PFSK-1 (cell line): ENCODE data around the gene INKA2.

Source experiments
- FOXP2 ChIP-seq: optimal IDR thresholded peaks from 2 replicates; pipeline ENCODE3; 2011; ENCODE audit warnings: borderline replicate concordance, control low read depth, inconsistent platforms; ENCODE audit not compliant: insufficient read depth; ENCODE audit errors: extremely low read length, extremely low read depth
- POLR2AphosphoS5 ChIP-seq: IDR thresholded peaks from 2 replicates; pipeline ENCODE4 v1.6.1; 2012; ENCODE audit warnings: low read depth, mild to moderate bottlenecking, control low read depth, low read length, moderate library complexity
- SIN3A ChIP-seq: IDR thresholded peaks from 2 replicates; pipeline ENCODE4 v1.6.1; 2012; ENCODE audit warnings: mild to moderate bottlenecking, low read length, moderate library complexity, borderline replicate concordance; ENCODE audit not compliant: insufficient read depth
- TAF1 ChIP-seq: IDR thresholded peaks from 2 replicates; pipeline ENCODE4 v1.6.1; 2012; ENCODE audit warnings: low read length, control low read depth, borderline replicate concordance; ENCODE audit not compliant: insufficient read depth
- TF ChIP-seq, protein P1 (sequence below), 2 experiments: IDR thresholded peaks; 2 replicates each; pipeline versions ENCODE4 v1.6.1 to v1.8.0; 2011 to 2012; ENCODE audit warnings: low read depth in 2 of 2, low read length in 2 of 2, control low read depth in 1 of 2, inconsistent platforms in 1 of 2, mild to moderate bottlenecking in 1 of 2, moderate library complexity in 1 of 2; ENCODE audit not compliant: insufficient read depth in 1 of 2

INKA2 gene

DNA sequence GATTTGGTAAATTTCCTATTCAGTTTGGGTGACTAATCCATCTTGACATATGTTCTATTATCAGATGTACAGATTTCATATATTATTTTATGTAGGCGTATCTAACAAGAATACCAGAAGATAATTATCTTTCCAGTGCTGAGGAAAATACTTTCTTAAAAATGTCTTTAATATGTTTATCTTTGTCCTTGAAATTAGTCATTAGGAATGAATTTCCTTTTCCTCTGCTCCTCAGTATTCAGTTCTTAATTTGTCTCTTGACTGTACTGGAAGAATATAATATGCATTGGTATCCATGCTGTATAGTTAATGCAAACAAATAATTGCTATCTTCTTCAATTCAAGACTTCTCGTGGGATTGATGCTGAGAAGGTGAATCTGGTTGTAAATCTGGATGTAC is 23.1 kb upstream of the INKA2 start:
- no peak for TF ChIP-seq POLR2AphosphoS5
- no peak for TF ChIP-seq SIN3A
- TF ChIP-seq, protein P1, sequence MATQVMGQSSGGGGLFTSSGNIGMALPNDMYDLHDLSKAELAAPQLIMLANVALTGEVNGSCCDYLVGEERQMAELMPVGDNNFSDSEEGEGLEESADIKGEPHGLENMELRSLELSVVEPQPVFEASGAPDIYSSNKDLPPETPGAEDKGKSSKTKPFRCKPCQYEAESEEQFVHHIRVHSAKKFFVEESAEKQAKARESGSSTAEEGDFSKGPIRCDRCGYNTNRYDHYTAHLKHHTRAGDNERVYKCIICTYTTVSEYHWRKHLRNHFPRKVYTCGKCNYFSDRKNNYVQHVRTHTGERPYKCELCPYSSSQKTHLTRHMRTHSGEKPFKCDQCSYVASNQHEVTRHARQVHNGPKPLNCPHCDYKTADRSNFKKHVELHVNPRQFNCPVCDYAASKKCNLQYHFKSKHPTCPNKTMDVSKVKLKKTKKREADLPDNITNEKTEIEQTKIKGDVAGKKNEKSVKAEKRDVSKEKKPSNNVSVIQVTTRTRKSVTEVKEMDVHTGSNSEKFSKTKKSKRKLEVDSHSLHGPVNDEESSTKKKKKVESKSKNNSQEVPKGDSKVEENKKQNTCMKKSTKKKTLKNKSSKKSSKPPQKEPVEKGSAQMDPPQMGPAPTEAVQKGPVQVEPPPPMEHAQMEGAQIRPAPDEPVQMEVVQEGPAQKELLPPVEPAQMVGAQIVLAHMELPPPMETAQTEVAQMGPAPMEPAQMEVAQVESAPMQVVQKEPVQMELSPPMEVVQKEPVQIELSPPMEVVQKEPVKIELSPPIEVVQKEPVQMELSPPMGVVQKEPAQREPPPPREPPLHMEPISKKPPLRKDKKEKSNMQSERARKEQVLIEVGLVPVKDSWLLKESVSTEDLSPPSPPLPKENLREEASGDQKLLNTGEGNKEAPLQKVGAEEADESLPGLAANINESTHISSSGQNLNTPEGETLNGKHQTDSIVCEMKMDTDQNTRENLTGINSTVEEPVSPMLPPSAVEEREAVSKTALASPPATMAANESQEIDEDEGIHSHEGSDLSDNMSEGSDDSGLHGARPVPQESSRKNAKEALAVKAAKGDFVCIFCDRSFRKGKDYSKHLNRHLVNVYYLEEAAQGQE (IDR thresholded peaks at IDR 0.05; ENCODE audit: insufficient read depth in 1 of 2, low read depth in 2 of 2, low read length in 2 of 2) = no peak
- TF ChIP-seq TAF1 = no peak
- TF ChIP-seq FOXP2 = no peak

DNA sequence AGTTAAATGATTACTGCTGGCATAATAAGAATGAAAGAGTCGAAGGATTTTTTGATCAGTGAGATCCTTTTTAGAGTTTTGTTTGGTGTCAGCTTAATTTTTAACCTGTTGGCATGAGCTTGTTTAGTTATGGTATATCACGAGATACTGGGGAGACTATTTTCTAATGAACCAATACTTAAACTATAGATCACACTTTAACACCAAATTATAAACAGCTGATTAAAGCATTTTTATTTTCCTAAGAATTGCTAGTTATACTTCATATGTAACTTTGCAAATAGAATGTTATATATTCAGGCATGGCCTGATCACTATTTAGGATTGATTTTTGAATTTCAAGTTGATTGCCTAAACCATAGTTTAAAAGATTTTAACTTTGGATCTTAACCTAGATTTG is 22.5 kb upstream of the INKA2 start:
- TF ChIP-seq, protein P1 (IDR thresholded peaks at IDR 0.05; ENCODE audit: insufficient read depth in 1 of 2, low read depth in 2 of 2, low read length in 2 of 2) = no peak
- TF ChIP-seq FOXP2 = no peak
- no peak for TF ChIP-seq POLR2AphosphoS5
- no peak for TF ChIP-seq TAF1
- TF ChIP-seq SIN3A = no peak

DNA sequence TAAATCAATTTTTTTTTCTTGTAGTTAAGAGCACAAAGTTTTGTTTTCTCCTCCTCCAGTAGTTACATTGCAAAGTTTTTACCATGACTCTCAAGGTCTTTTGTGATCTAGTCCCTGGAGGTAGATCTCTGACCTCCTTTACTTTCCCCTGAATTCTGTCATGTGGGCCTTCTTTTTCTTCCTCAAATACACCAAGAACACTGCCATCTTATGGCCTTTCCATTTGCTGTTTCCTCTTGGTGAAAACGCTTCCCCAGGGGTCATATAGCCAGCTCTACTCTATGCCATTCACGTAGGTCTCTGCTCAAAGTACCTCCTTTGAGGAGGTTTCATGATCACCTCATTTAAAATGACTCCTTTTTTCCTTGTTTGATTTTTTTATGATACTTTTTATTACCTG is 19.2 kb upstream of the INKA2 start:
- TF ChIP-seq POLR2AphosphoS5 (no peak), SIN3A (no peak), FOXP2 (no peak), TAF1 (no peak)
- TF ChIP-seq, protein P1 (IDR thresholded peaks at IDR 0.05; ENCODE audit: insufficient read depth in 1 of 2, low read depth in 2 of 2, low read length in 2 of 2) = no peak

DNA sequence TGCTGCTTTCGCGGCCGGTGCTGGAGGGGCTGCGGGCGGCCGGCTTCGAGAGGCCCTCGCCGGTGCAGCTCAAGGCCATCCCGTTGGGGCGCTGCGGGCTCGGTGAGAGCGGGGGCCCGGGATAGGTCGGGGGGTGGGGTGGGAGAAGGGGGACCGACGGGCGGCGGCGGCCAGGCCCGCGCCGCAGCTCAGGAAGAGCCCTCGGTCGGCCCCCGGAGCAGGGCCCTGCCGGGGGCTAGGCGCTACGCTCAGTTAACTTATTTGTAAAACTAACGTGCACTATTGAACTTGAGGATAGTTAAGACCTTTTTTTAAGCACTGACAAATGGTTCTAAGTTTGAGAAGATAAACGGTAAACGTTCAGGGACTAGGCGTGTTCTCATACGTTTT is 16.9 kb upstream of the INKA2 start:
- TF ChIP-seq FOXP2 (no peak), TAF1 (no peak), SIN3A (no peak), POLR2AphosphoS5 (no peak)
- TF ChIP-seq, protein P1 (IDR thresholded peaks at IDR 0.05; ENCODE audit: insufficient read depth in 1 of 2, low read depth in 2 of 2, low read length in 2 of 2) = no peak
